H1 (cell line): ENCODE measurements around the gene POLR3GL. TPM values are rescaled to one million over a fixed set of nuclear protein-coding genes. Genes with fewer than 3 reads are reported as not detected.

ENCODE experiments used
- ASH2L ChIP-seq: fragments of 200-600, 300-600 bp; sonication (generic); IDR thresholded peaks from one replicate; pipeline ENCODE4 v1.7.1; 2017; ENCODE audit warnings: low read length
- BRCA1 ChIP-seq: IDR thresholded peaks from 2 replicates; pipeline ENCODE4 v1.6.1; 2012; ENCODE audit warnings: low read depth, low read length, improper control_type of control experiment
- JUN ChIP-seq: IDR thresholded peaks from 2 replicates; pipeline ENCODE4 v1.6.1; 2011; ENCODE audit warnings: low read depth, mild to moderate bottlenecking, improper control_type of control experiment, low read length
- KDM4A ChIP-seq: IDR thresholded peaks from one replicate; pipeline ENCODE4 v1.7.1; 2012; ENCODE audit warnings: low read depth, mild to moderate bottlenecking, moderate library complexity, low read length, inconsistent platforms; ENCODE audit not compliant: severe bottlenecking
- POLR2A ChIP-seq, 2 experiments: IDR thresholded peaks; 1 replicate in 1 of 2; 2 replicates in 1 of 2; pipeline ENCODE4 v1.6.1; 2011; ENCODE audit warnings: low read depth in 2 of 2, low read length in 2 of 2, mild to moderate bottlenecking in 2 of 2; ENCODE audit errors: control extremely low read depth in 1 of 2
- SP4 ChIP-seq: IDR thresholded peaks from 2 replicates; pipeline ENCODE4 v1.6.1; 2012; ENCODE audit warnings: low read length, inconsistent platforms
- TCF12 ChIP-seq: IDR thresholded peaks from 2 replicates; pipeline ENCODE4 v1.6.1; 2011; ENCODE audit warnings: low read depth, mild to moderate bottlenecking, low read length
- YY1 ChIP-seq: IDR thresholded peaks from 2 replicates; pipeline ENCODE4 v1.6.1; 2011; ENCODE audit warnings: low read depth, mild to moderate bottlenecking, low read length
- polyA plus RNA-seq, 7 experiments: library from polyadenylated mRNA; depleted of rRNA in 3 of 7; stranded (reverse) in 5 of 7; unstranded in 2 of 7; fragments of >200 nt in 5 of 7; fragments of 200-250 nt in 2 of 7; gene quantifications; 1 replicate in 5 of 7; 2 replicates in 1 of 7; 4 replicates in 1 of 7; pipeline versions ENCODE4 v1.2.1 to v1.2.3, GENCODE V29; 2011 to 2013; ENCODE audit warnings: missing spikeins in 2 of 7, mixed read lengths in 2 of 7
- total RNA-seq: library from RNA; stranded (reverse); fragmentation: NEBNext Ultra II Directional; extraction: Animal tissue kit (Norgen Biotek cat#: 25700); gene quantifications from 2 replicates; pipeline ENCODE4 v1.2.1, GENCODE V29; 2021
- TF ChIP-seq, protein P1 (sequence below): fragments of 300-600 bp; sonication (generic); IDR thresholded peaks from 2 replicates; pipeline ENCODE4 v1.7.1; 2012; ENCODE audit warnings: low read length, moderate library complexity, mild to moderate bottlenecking, inconsistent platforms; ENCODE audit not compliant: insufficient replicate concordance
- TF ChIP-seq, protein P2 (sequence below): IDR thresholded peaks from 2 replicates; pipeline ENCODE4 v1.6.1; 2012; ENCODE audit warnings: inconsistent platforms

Gene POLR3GL
- total and polyA plus RNA-seq, 2 of the 8 experiments (the other 6 are each of a cell fraction or from before 2014, with no cell fraction given): 3.1 to 3.9 TPM

DNA sequence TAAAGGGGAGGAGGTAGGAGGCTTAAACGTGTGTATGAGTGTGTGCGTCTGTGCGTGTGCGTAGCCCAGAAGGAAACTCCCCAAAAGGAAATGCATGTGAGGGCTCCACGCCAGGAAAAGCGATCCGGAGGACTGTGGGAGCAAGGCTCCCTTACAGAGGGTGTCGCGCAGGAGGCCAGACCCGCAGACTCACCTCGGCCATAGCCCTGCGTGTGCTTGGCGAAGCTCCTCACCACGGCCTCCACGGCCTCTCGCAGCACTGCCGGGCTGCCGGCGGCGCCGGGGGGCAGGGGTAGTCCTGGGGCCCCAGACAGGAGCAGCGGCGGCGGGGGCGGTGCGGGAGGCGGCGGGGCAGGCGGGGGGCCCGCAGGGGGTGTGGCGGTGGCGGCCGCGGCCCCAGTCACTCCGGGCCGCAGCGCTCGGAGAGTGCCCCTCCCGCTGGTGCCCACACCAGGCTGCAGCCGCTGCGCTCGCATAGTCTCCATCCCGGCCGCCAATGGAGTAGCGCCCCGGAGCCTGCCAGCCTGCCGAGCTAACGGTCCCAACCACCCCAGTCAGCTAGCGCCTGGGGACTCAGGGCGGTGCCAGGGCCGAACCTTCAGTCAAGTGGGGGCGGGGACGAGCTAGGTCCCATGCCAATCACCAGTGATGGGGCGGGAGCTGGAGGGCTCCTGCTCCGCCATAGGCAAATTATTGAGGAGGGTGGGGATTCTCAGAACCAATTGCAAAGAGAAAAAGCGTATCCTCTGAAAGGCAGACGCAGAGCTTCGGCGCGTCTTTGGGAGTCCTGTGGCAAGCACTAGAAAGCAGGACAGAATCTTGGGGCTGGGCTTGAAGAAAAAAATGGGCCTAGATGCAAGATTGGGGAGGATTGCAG is 6.8 kb upstream of the POLR3GL start, which contains the start of gene LIX1L (continued):
- TF ChIP-seq, protein P1, sequence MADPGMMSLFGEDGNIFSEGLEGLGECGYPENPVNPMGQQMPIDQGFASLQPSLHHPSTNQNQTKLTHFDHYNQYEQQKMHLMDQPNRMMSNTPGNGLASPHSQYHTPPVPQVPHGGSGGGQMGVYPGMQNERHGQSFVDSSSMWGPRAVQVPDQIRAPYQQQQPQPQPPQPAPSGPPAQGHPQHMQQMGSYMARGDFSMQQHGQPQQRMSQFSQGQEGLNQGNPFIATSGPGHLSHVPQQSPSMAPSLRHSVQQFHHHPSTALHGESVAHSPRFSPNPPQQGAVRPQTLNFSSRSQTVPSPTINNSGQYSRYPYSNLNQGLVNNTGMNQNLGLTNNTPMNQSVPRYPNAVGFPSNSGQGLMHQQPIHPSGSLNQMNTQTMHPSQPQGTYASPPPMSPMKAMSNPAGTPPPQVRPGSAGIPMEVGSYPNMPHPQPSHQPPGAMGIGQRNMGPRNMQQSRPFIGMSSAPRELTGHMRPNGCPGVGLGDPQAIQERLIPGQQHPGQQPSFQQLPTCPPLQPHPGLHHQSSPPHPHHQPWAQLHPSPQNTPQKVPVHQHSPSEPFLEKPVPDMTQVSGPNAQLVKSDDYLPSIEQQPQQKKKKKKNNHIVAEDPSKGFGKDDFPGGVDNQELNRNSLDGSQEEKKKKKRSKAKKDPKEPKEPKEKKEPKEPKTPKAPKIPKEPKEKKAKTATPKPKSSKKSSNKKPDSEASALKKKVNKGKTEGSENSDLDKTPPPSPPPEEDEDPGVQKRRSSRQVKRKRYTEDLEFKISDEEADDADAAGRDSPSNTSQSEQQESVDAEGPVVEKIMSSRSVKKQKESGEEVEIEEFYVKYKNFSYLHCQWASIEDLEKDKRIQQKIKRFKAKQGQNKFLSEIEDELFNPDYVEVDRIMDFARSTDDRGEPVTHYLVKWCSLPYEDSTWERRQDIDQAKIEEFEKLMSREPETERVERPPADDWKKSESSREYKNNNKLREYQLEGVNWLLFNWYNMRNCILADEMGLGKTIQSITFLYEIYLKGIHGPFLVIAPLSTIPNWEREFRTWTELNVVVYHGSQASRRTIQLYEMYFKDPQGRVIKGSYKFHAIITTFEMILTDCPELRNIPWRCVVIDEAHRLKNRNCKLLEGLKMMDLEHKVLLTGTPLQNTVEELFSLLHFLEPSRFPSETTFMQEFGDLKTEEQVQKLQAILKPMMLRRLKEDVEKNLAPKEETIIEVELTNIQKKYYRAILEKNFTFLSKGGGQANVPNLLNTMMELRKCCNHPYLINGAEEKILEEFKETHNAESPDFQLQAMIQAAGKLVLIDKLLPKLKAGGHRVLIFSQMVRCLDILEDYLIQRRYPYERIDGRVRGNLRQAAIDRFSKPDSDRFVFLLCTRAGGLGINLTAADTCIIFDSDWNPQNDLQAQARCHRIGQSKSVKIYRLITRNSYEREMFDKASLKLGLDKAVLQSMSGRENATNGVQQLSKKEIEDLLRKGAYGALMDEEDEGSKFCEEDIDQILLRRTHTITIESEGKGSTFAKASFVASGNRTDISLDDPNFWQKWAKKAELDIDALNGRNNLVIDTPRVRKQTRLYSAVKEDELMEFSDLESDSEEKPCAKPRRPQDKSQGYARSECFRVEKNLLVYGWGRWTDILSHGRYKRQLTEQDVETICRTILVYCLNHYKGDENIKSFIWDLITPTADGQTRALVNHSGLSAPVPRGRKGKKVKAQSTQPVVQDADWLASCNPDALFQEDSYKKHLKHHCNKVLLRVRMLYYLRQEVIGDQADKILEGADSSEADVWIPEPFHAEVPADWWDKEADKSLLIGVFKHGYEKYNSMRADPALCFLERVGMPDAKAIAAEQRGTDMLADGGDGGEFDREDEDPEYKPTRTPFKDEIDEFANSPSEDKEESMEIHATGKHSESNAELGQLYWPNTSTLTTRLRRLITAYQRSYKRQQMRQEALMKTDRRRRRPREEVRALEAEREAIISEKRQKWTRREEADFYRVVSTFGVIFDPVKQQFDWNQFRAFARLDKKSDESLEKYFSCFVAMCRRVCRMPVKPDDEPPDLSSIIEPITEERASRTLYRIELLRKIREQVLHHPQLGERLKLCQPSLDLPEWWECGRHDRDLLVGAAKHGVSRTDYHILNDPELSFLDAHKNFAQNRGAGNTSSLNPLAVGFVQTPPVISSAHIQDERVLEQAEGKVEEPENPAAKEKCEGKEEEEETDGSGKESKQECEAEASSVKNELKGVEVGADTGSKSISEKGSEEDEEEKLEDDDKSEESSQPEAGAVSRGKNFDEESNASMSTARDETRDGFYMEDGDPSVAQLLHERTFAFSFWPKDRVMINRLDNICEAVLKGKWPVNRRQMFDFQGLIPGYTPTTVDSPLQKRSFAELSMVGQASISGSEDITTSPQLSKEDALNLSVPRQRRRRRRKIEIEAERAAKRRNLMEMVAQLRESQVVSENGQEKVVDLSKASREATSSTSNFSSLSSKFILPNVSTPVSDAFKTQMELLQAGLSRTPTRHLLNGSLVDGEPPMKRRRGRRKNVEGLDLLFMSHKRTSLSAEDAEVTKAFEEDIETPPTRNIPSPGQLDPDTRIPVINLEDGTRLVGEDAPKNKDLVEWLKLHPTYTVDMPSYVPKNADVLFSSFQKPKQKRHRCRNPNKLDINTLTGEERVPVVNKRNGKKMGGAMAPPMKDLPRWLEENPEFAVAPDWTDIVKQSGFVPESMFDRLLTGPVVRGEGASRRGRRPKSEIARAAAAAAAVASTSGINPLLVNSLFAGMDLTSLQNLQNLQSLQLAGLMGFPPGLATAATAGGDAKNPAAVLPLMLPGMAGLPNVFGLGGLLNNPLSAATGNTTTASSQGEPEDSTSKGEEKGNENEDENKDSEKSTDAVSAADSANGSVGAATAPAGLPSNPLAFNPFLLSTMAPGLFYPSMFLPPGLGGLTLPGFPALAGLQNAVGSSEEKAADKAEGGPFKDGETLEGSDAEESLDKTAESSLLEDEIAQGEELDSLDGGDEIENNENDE: no peak
- peak; percentile 54 for TF ChIP-seq KDM4A
- peak; percentile 66; the same call in 1 of the 2 replicates for TF ChIP-seq TCF12
- 0 out of 2 replicates have a peak, but pooled peaks have one; percentile 42 for TF ChIP-seq YY1
- TF ChIP-seq, protein P2, sequence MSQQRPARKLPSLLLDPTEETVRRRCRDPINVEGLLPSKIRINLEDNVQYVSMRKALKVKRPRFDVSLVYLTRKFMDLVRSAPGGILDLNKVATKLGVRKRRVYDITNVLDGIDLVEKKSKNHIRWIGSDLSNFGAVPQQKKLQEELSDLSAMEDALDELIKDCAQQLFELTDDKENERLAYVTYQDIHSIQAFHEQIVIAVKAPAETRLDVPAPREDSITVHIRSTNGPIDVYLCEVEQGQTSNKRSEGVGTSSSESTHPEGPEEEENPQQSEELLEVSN: no peak
- TF ChIP-seq SP4: 0 out of 2 replicates have a peak, but pooled peaks have one; percentile 53
- no peak for TF ChIP-seq ASH2L
- no peak for TF ChIP-seq BRCA1
- no peak for TF ChIP-seq POLR2A (IDR thresholded peaks at IDR 0.05; ENCODE audit: control extremely low read depth in 1 of 2, low read depth in 2 of 2, low read length in 2 of 2)
- no peak for TF ChIP-seq JUN
